ENCODE data around the gene UBE2A. TPM values are rescaled to one million over a fixed set of nuclear protein-coding genes. Genes with fewer than 3 reads are reported as not detected.

The UBE2A gene
- total RNA-seq, 4 donors from 2014 or later: 26.8 to 50.4 (median 42.3) TPM

DNA sequence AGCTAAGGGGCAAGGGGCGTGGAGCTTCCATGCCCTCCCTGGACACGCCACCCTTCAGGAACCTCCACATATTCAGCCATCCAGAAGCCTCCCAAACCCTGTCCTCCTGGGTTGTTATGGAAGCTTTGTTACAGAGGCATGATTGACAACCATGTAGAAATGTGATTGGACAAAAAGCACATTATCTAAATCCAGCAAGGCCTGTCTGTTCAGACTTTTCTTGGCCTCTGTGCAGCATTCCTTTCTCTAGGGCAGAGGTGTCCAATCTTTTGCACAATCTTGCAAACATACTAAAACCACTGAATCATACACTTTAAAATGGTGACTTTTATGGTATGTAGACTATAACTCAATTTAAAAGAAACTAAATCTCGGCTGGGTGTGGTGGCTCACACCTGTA, 21.9 kb upstream of the UBE2A start:
- TF ChIP-seq, protein P1, sequence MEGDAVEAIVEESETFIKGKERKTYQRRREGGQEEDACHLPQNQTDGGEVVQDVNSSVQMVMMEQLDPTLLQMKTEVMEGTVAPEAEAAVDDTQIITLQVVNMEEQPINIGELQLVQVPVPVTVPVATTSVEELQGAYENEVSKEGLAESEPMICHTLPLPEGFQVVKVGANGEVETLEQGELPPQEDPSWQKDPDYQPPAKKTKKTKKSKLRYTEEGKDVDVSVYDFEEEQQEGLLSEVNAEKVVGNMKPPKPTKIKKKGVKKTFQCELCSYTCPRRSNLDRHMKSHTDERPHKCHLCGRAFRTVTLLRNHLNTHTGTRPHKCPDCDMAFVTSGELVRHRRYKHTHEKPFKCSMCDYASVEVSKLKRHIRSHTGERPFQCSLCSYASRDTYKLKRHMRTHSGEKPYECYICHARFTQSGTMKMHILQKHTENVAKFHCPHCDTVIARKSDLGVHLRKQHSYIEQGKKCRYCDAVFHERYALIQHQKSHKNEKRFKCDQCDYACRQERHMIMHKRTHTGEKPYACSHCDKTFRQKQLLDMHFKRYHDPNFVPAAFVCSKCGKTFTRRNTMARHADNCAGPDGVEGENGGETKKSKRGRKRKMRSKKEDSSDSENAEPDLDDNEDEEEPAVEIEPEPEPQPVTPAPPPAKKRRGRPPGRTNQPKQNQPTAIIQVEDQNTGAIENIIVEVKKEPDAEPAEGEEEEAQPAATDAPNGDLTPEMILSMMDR (IDR thresholded peaks at IDR 0.05; ENCODE audit: low read depth): no peak

GRCh38 chrX:119565107-119565663, 9.2 kb upstream of the UBE2A start, which contains the start of gene STEEP1:
Gene STEEP1, minus strand, starts transcription at chrX:119565409. Its CDS starts 54 bp downstream, at chrX:119565355.
- TF ChIP-seq, protein P1 (IDR thresholded peaks at IDR 0.05; ENCODE audit: low read depth): no peak

GRCh38 chrX:119570351-119570835, 4.0 kb upstream of the UBE2A start:
- TF ChIP-seq, protein P1 (IDR thresholded peaks at IDR 0.05; ENCODE audit: low read depth): no peak

DNA sequence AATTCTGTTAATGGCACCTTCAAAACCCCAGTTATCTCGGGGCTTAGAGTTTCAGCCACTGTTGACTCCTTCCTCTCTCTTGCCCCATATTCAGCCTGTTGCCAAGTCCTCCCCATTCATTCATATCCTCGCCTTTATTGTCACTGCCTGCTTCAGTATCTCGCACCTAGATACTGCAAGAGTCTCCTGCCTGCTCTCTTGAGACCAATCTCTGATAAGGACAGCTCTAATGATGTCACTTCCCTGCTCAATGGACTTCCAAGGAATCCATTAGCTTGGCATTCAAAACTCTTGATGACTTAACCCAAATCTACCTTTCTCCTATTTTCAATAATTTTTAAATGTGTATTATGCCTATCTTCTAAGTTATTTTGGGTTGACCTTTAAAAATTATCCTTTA, 1.1 kb upstream of the UBE2A start:
- TF ChIP-seq, protein P1 (IDR thresholded peaks at IDR 0.05; ENCODE audit: low read depth): no peak

GRCh38 chrX:119573840-119574393, 446 bp upstream of the UBE2A start:
- TF ChIP-seq, protein P1 (IDR thresholded peaks at IDR 0.05; ENCODE audit: low read depth): no peak

GRCh38 chrX:119579414-119579813, 5.1 kb downstream of the UBE2A start:
- TF ChIP-seq, protein P1 (IDR thresholded peaks at IDR 0.05; ENCODE audit: low read depth): no peak

- TF ChIP-seq, protein P1 (IDR thresholded peaks at IDR 0.05; ENCODE audit: low read depth): no peak
Observed at GRCh38 chrX:119583431-119584059, 9.2 kb downstream of the UBE2A start.
